LNCAP (cell line): ENCODE data around the gene SPATA31D3.

Experiments
- TF ChIP-seq, protein P1 (sequence below): fragments of 450-650 bp; IDR thresholded peaks from 2 replicates; pipeline ENCODE4 v1.5.1; 2017; ENCODE audit warnings: mild to moderate bottlenecking

The SPATA31D3 gene

DNA sequence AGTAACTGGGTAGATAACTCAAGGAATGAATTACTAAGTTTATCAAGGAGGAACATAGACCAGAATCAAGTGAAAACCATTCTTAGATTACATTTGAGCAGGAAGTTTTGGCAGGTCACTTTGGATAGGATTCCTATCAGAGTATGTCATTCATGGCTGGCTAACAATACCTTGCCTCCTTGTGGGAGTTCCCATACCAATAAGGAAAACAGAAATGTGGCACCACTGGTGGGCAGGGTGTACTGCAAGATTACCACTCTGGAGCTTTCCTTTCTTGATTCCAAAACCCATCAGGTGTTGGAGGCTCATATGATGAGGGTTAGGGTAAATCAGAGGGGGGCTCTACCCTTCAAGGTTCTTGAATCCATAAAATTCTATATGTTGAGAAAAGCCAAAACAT is 26.7 kb downstream of the SPATA31D3 start:
- TF ChIP-seq, protein P1, sequence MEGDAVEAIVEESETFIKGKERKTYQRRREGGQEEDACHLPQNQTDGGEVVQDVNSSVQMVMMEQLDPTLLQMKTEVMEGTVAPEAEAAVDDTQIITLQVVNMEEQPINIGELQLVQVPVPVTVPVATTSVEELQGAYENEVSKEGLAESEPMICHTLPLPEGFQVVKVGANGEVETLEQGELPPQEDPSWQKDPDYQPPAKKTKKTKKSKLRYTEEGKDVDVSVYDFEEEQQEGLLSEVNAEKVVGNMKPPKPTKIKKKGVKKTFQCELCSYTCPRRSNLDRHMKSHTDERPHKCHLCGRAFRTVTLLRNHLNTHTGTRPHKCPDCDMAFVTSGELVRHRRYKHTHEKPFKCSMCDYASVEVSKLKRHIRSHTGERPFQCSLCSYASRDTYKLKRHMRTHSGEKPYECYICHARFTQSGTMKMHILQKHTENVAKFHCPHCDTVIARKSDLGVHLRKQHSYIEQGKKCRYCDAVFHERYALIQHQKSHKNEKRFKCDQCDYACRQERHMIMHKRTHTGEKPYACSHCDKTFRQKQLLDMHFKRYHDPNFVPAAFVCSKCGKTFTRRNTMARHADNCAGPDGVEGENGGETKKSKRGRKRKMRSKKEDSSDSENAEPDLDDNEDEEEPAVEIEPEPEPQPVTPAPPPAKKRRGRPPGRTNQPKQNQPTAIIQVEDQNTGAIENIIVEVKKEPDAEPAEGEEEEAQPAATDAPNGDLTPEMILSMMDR: no peak

DNA sequence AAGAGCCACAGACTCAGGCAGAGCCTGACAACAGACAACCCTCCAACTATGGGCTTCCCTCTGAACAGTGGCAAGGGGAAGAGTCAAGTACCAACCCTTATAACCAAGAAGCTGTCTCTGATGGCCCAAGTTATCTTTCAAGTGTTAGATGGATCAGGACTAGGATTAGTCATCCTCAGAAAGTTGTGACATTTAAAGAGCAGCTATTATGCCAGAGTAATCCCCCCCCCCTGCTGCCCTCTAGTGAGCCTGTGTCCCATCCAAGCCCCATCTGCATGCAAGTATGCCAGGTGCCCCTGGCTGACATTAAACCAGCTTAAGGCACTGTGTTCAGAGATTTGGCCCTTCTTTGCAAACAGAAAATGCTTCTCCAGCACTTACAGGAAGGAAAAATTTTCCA is 28.4 kb downstream of the SPATA31D3 start:
- TF ChIP-seq, protein P1: no peak

DNA sequence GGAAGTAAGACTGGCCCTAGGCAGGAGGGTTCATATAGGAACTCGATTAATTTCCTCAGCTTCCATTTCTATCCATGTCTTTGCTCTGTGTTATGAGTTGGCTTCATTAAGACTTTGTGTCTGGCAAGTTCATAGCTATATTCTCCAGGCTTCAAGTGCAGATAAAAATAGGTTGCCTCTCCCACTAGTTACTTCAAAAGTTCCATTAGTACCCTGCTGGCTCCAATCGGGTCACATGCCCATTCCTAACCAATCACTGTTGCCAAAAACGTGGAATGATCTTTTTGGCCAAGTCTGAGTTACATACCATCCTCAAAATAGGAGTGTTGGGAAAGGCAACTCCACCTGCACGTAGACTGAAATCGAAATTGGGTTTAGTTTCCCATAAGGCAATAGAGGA is 31.5 kb downstream of the SPATA31D3 start:
- TF ChIP-seq, protein P1: no peak

DNA sequence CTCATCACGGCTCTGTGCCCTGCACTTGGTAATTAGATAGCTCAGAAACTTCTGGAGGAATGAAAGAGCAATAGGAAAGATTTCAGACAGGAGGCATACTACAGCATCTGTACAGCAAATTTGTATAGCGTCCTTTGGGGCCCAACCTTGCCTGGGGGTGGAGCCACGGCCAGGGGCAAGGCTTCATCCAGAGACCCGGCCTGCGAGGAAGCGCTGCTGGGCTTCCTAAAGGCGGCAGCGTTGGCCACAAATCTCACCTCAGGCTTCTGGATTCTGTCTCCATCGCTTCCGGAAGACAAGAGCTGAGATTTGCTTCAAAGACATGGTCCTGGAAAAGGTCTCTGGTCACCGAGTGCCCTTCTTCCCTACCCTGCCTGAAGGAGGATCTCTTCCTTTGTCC is 33.1 kb downstream of the SPATA31D3 start:
- TF ChIP-seq, protein P1: no peak

DNA sequence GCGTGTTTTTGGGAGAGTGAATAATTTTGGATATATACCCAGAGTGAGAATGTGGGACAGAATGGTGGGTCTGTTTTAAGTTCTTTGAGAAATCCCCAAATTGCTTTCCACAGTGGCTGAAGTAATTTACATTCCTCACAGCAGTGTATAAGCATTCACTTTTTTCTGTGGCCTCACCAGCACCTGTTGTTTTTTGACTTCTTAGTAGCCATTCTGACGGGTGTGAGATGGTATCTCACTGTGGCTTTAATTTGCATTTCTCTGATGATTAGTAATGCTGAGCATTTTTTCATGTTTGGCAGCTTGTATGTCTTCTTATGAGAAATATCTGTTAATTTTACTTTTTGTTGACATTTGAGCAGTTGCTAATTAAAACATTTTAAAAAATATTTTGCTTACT is 35.9 kb downstream of the SPATA31D3 start:
- TF ChIP-seq, protein P1: no peak

DNA sequence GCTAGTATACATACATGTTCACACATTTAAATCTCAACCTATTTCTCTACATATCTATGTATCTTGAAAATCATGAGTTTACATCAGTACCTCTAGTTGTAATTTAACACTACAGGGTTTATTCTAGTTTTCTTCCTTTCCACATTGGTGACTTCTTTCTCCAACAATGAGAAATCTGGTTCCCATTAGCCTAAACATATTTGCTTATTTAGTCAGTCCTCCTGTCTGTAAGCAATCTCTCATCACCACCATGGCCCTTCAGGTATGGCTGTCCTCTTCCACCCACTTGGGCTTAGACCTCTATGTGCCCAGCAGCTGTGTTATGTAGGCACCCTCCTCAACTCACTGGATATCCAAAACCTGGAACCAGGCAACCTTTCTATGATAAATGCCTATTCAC is 37.3 kb downstream of the SPATA31D3 start:
- TF ChIP-seq, protein P1: no peak

DNA sequence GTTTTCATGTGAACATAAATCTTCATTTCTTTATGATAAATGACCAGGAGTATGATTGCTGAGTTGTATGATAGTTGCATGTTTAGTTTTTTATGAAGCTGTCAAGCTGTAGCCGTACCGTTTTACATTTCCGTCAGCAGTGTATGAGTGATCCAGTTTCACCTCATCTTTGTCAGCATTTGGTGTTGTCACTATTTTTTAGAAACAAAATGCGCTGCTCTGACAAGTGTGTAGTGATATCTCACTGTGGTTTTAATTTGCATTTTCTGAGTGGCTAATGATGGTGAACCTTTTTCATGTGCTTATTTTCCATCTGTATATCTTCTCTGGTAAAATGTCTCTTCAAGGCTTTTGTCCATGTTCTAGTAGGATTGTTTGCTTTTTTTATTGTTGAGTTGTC is 38.6 kb downstream of the SPATA31D3 start:
- TF ChIP-seq, protein P1: no peak

DNA sequence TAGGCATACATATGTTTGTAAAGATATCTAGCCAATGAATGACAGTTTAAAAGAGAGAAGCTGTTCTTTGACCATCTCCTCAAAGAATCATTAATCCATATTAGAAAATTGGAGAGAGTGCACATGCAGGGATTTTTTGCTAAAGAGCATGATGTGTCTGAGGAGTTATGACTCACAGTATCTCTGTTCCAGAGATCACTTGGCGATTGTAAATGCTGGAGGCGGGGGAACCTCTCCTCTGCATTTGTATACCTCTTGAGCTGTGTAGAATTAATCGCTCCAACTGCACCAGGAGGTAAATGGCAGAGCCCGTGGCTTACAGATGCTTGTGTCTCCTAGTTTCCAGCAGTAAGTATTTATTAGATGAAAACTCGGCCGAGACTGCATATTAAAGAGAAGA is 41.6 kb downstream of the SPATA31D3 start:
- TF ChIP-seq, protein P1: no peak
